Measurements from ENCODE around the gene COQ9.

Gene COQ9

GRCh38 chr16:57473176-57473840 lies 26.0 kb downstream of the COQ9 start:
- no peak for DNase-seq (ENCODE audit: low spot score)

GRCh38 chr16:57473906-57474305 lies 26.6 kb downstream of the COQ9 start:
- no peak for DNase-seq (ENCODE audit: low spot score)

GRCh38 chr16:57474671-57475661 lies 27.7 kb downstream of the COQ9 start:
- no peak for DNase-seq (ENCODE audit: low spot score)

GRCh38 chr16:57475711-57476339 lies 28.5 kb downstream of the COQ9 start:
- DNase-seq (ENCODE audit: low spot score): peak; percentile 38

- DNase-seq (ENCODE audit: low spot score): no peak
Measured at GRCh38 chr16:57476546-57477410, 29.5 kb downstream of the COQ9 start.

- DNase-seq (ENCODE audit: low spot score): no peak
Measured at GRCh38 chr16:57477531-57478202, 30.4 kb downstream of the COQ9 start.

- DNase-seq (ENCODE audit: low spot score): no peak
Measured at GRCh38 chr16:57478396-57479204, 31.3 kb downstream of the COQ9 start.

- DNase-seq (ENCODE audit: low spot score): peak; percentile 71
Measured at GRCh38 chr16:57479205-57479975, 32.1 kb downstream of the COQ9 start.

GRCh38 chr16:57479976-57480753 lies 32.9 kb downstream of the COQ9 start:
- DNase-seq (ENCODE audit: low spot score): peak; percentile 81

- DNase-seq (ENCODE audit: low spot score): no peak
Measured at GRCh38 chr16:57480754-57481230, 33.5 kb downstream of the COQ9 start.

- DNase-seq (ENCODE audit: low spot score): no peak
Measured at GRCh38 chr16:57481421-57481820, 34.1 kb downstream of the COQ9 start.

- no peak for DNase-seq (ENCODE audit: low spot score)
Measured at GRCh38 chr16:57482845-57483545, 35.7 kb downstream of the COQ9 start.

- DNase-seq (ENCODE audit: low spot score): no peak
Measured at GRCh38 chr16:57483725-57484514, 36.6 kb downstream of the COQ9 start.

- no peak for DNase-seq (ENCODE audit: low spot score)
Measured at GRCh38 chr16:57484515-57485005, 37.3 kb downstream of the COQ9 start.

- DNase-seq (ENCODE audit: low spot score): peak; percentile 40
Measured at GRCh38 chr16:57485091-57485915, 38.0 kb downstream of the COQ9 start.

Measured in kidney tubule cell (primary cell).